Measurements from ENCODE around the gene SEC14L1.

- TF ChIP-seq CTCF (conservative IDR thresholded peaks at IDR 0.05; ENCODE audit: low read depth, low read length) = no peak
- no peak for TF ChIP-seq EZH2 (IDR thresholded peaks at IDR 0.05; ENCODE audit: borderline replicate concordance, low read depth, low read length, poor library complexity, severe bottlenecking)
These were observed 65.6 kb downstream of the SEC14L1 start for GRCh38 chr17:77206158-77206956.

All from A673 (cell line).